K562 (cell line): ENCODE data around the gene TARBP2.

Experiments
- SRF ChIP-seq, 2 experiments: fragments of 250-450, 450-650 bp in 1 of 2; sonication (Bioruptor Pico) in 1 of 2; sonication (generic) in 1 of 2; formaldehyde crosslinking; IDR thresholded peaks; 2 replicates each; pipeline versions ENCODE4 v1.5.0 to v1.5.1; 2020 to 2022; ENCODE audit warnings: mild to moderate bottlenecking in 1 of 2, missing genetic modification reagents in 1 of 2
- USF1 ChIP-seq: sonication (generic); formaldehyde crosslinking; IDR thresholded peaks from 2 replicates; pipeline ENCODE4 v1.9.0; 2022; ENCODE audit warnings: mild to moderate bottlenecking, missing genetic modification reagents

DNA sequence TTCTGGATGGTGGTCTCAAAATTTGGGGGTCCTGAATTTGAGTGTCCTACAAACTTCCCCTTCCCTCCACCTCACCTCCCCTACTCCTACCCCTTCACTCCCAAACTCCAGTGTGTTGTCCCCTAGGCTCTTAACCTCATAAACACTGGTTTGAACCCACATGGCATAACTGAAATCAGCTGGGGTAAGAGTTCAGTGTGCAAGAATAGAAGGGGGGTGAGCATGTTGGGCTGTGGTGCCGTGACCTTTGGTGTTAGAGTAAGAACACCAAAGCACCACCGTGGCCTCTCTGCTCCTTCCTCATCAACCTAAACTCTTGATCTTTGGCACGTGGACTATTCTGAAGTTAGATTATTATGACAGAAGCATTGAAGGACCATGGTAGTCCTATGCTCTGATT is 38.1 kb upstream of the TARBP2 start:
- TF ChIP-seq SRF (CRISPR knock-in tag; IDR thresholded peaks at IDR 0.05) (no peak), USF1 (CRISPR knock-in tag) (no peak)
